GM18870 (cell line): ENCODE data around the gene SLC12A3.
A peak's percentile ranks its signal among the peaks of the same experiment; 100 is the strongest.
"Not testable (repeated sequence)": the region's sequence is repeated elsewhere in the genome, so short reads cannot be mapped to it uniquely, and the experiment has no call there.

Experiments used
- ATAC-seq: cut with Tn5 transposase; IDR thresholded peaks from one replicate; pipeline ENCODE4 v1.9.1; 2021; ENCODE audit warnings: moderate library complexity; ENCODE audit not compliant: unreplicated experiment

The SLC12A3 gene

GRCh38 chr16:56916571-56917403 lies 51.8 kb downstream of the SLC12A3 start:
- peak; percentile 82 for ATAC-seq

- no peak for ATAC-seq
These were observed 53.5 kb downstream of the SLC12A3 start for GRCh38 chr16:56918467-56919012.

- ATAC-seq: no peak
These were observed 54.2 kb downstream of the SLC12A3 start for GRCh38 chr16:56919099-56919800.

- no peak for ATAC-seq
These were observed 56.6 kb downstream of the SLC12A3 start for GRCh38 chr16:56921571-56921970.

- ATAC-seq: no peak
These were observed 58.6 kb downstream of the SLC12A3 start for GRCh38 chr16:56923481-56924091.

GRCh38 chr16:56927471-56927870 lies 62.5 kb downstream of the SLC12A3 start:
- ATAC-seq: no peak

- no peak for ATAC-seq
These were observed 64.6 kb downstream of the SLC12A3 start for GRCh38 chr16:56929639-56930038.

- ATAC-seq: no peak
These were observed 65.7 kb downstream of the SLC12A3 start for GRCh38 chr16:56930486-56931270.

- ATAC-seq: peak; percentile 35
These were observed 66.4 kb downstream of the SLC12A3 start for GRCh38 chr16:56931271-56931891.

- ATAC-seq: peak; percentile 64
These were observed 67.1 kb downstream of the SLC12A3 start, which contains the start of gene HERPUD1 for GRCh38 chr16:56931892-56932720. HERPUD1 (plus strand) TSS chr16:56932142; CDS start chr16:56932245, 103 bp downstream.

- peak; percentile 16 for ATAC-seq
These were observed 68.0 kb downstream of the SLC12A3 start for GRCh38 chr16:56932721-56933619.

- ATAC-seq: no peak
These were observed 69.0 kb downstream of the SLC12A3 start for GRCh38 chr16:56933828-56934598.

- not testable (repeated sequence) for ATAC-seq
These were observed 69.7 kb downstream of the SLC12A3 start for GRCh38 chr16:56934599-56935145.

GRCh38 chr16:56935201-56935600 lies 70.2 kb downstream of the SLC12A3 start:
- no peak for ATAC-seq

GRCh38 chr16:56936491-56936890 lies 71.5 kb downstream of the SLC12A3 start:
- no peak for ATAC-seq

- ATAC-seq: no peak
These were observed 71.9 kb downstream of the SLC12A3 start for GRCh38 chr16:56936950-56937349.
